H1 (cell line): ENCODE measurements around the gene DNAJC22. TPM values are rescaled to one million over a fixed set of nuclear protein-coding genes. Genes with fewer than 3 reads are reported as not detected.
A peak's percentile ranks its signal among the peaks of the same experiment; 100 is the strongest.

Experiments
- CTCF ChIA-PET: fragments of 300-600 bp; sonication (Branson Sonifier 250); formaldehyde crosslinking; loops from one replicate; lab custom pipeline; 2021; ENCODE audit not compliant: partially characterized antibody; lab: Charles Lee
- POLR2A ChIA-PET: fragments of 300-600 bp; sonication (Branson Sonifier 250); formaldehyde crosslinking; loops from one replicate; lab custom pipeline; 2021; ENCODE audit warnings: inconsistent platforms; ENCODE audit not compliant: partially characterized antibody; lab: Charles Lee
- DNase-seq, 2 experiments: peaks; one replicate each; pipeline versions ENCODE4 v3.0.0 to v3.0.0-alpha.2; 2010 to 2022; ENCODE audit warnings: low spot score in 2 of 2, low read depth in 1 of 2, mixed read lengths in 1 of 2
- FAIRE-seq: peaks from 2 replicates; lab custom pipeline; 2011; peaks lifted over from hg19 to GRCh38; lab: Jason Lieb, UNC
- H2AFZ ChIP-seq: 2 replicates; pipeline ENCODE4 v1.8.1; 2012; ENCODE audit warnings: low read length, inconsistent platforms
- H2AK5ac ChIP-seq: 2 replicates; pipeline ENCODE4 v1.6.1; 2013; ENCODE audit warnings: low read depth, low read length
- H2BK120ac ChIP-seq: replicated peaks from 2 replicates; pipeline ENCODE3; 2013; ENCODE audit warnings: low read depth, low read length, inconsistent platforms
- H2BK12ac ChIP-seq: 2 replicates; pipeline ENCODE4 v1.6.1; 2013; ENCODE audit warnings: low read depth, low read length
- H2BK15ac ChIP-seq: 2 replicates; pipeline ENCODE4 v1.6.1; 2013; ENCODE audit warnings: low read length
- H2BK20ac ChIP-seq: 2 replicates; pipeline ENCODE4 v1.6.1; 2013; ENCODE audit warnings: low read length
- H2BK5ac ChIP-seq: 2 replicates; pipeline ENCODE4 v1.6.1; 2013; ENCODE audit warnings: low read depth, low read length
- H3K14ac ChIP-seq: 2 replicates; pipeline ENCODE4 v1.6.1; 2013; ENCODE audit warnings: inconsistent platforms; ENCODE audit not compliant: insufficient read length
- H3K18ac ChIP-seq: 2 replicates; pipeline ENCODE4 v1.6.1; 2013; ENCODE audit warnings: low read length; ENCODE audit errors: extremely low read depth
- H3K23ac ChIP-seq: 2 replicates; pipeline ENCODE4 v1.6.1; 2013; ENCODE audit warnings: inconsistent platforms; ENCODE audit not compliant: insufficient read length
- H3K23me2 ChIP-seq: 2 replicates; pipeline ENCODE4 v1.6.1; 2013; ENCODE audit warnings: low read depth, low read length
- H3K27ac ChIP-seq: 2 replicates; pipeline ENCODE4 v1.6.1; 2011; ENCODE audit warnings: low read depth, low read length, inconsistent platforms
- H3K27me3 ChIP-seq, 4 experiments: replicated peaks in 1 of 4; 1 replicate in 1 of 4; 2 replicates in 3 of 4; pipeline versions ENCODE4 v1.6.1 to v1.8.1; 2011 to 2013; ENCODE audit warnings: low read length in 3 of 4, mild to moderate bottlenecking in 3 of 4, inconsistent platforms in 2 of 4, mixed read lengths in 2 of 4, moderate library complexity in 1 of 4; ENCODE audit not compliant: control insufficient read depth in 3 of 4, insufficient read depth in 3 of 4; ENCODE audit errors: extremely low read depth in 1 of 4
- H3K36me3 ChIP-seq, 4 experiments: 2 replicates each; pipeline versions ENCODE4 v1.6.1 to v1.8.1; 2011 to 2013; ENCODE audit warnings: mild to moderate bottlenecking in 4 of 4, low read length in 3 of 4, moderate library complexity in 2 of 4, control low read depth in 1 of 4, inconsistent platforms in 1 of 4; ENCODE audit not compliant: insufficient read depth in 4 of 4, control insufficient read depth in 2 of 4
- H3K4ac ChIP-seq: replicated peaks from 2 replicates; pipeline ENCODE3; 2013; ENCODE audit warnings: low read length, low read depth, mixed read lengths, inconsistent platforms; ENCODE audit not compliant: insufficient read length
- H3K4me1 ChIP-seq, 4 experiments: replicated peaks in 1 of 4; 1 replicate in 1 of 4; 2 replicates in 3 of 4; pipeline versions ENCODE4 v1.6.1 to v1.8.1; 2011 to 2013; ENCODE audit warnings: low read length in 3 of 4, inconsistent platforms in 2 of 4, mixed read lengths in 1 of 4; ENCODE audit not compliant: insufficient read depth in 4 of 4, control insufficient read depth in 3 of 4
- H3K4me2 ChIP-seq, 2 experiments: 2 replicates each; pipeline versions ENCODE4 v1.6.1 to v1.8.1; 2011 to 2013; ENCODE audit warnings: low read depth in 2 of 2, low read length in 2 of 2, control low read depth in 1 of 2, inconsistent platforms in 1 of 2, mild to moderate bottlenecking in 1 of 2; ENCODE audit not compliant: insufficient read depth in 1 of 2
- H3K4me3 ChIP-seq, 4 experiments: fragments of 200-600, 300-600 bp in 1 of 4; sonication (generic), shearing (Covaris generic), sonication (Bioruptor Twin) in 1 of 4; 2 replicates each; pipeline versions ENCODE4 v1.5.1 to v1.8.1; 2011 to 2016; ENCODE audit warnings: low read length in 4 of 4, low read depth in 3 of 4, control low read depth in 2 of 4, inconsistent platforms in 2 of 4, mild to moderate bottlenecking in 2 of 4, mixed read lengths in 1 of 4, moderate library complexity in 1 of 4; ENCODE audit not compliant: insufficient read depth in 2 of 4; ENCODE audit errors: extremely low read depth in 1 of 4
- H3K56ac ChIP-seq: replicated peaks from 2 replicates; pipeline ENCODE3; 2013; ENCODE audit warnings: low read depth, mild to moderate bottlenecking, mixed read lengths, low read length, inconsistent platforms; ENCODE audit not compliant: insufficient read length
- H3K79me1 ChIP-seq: 2 replicates; pipeline ENCODE4 v1.6.1; 2013; ENCODE audit warnings: low read depth, low read length, control low read depth
- H3K79me2 ChIP-seq, 2 experiments: 2 replicates each; pipeline versions ENCODE4 v1.6.1 to v1.8.1; 2012 to 2013; ENCODE audit warnings: low read length in 2 of 2, mild to moderate bottlenecking in 2 of 2, inconsistent platforms in 1 of 2; ENCODE audit not compliant: insufficient read depth in 2 of 2, control insufficient read depth in 1 of 2
- H3K9ac ChIP-seq, 4 experiments: replicated peaks in 1 of 4; 1 replicate in 1 of 4; 2 replicates in 3 of 4; pipeline versions ENCODE4 v1.6.1 to v1.8.1; 2011 to 2013; ENCODE audit warnings: low read depth in 3 of 4, low read length in 3 of 4, control low read depth in 2 of 4, mild to moderate bottlenecking in 2 of 4, moderate library complexity in 2 of 4, inconsistent platforms in 1 of 4; ENCODE audit errors: extremely low read depth in 1 of 4
- H3K9me3 ChIP-seq, 2 experiments: 2 replicates each; pipeline versions ENCODE4 v1.6.1 to v1.8.1; 2012 to 2013; ENCODE audit warnings: mild to moderate bottlenecking in 2 of 2, moderate library complexity in 2 of 2, control low read depth in 1 of 2, inconsistent platforms in 1 of 2, low read depth in 1 of 2, low read length in 1 of 2, mixed read lengths in 1 of 2; ENCODE audit not compliant: insufficient read depth in 2 of 2
- H4K20me1 ChIP-seq, 2 experiments: replicated peaks in 1 of 2; 2 replicates each; pipeline versions ENCODE3 to v1.8.1; 2011 to 2013; ENCODE audit warnings: inconsistent platforms in 2 of 2, low read length in 2 of 2, mild to moderate bottlenecking in 1 of 2; ENCODE audit not compliant: insufficient read depth in 2 of 2, control insufficient read depth in 1 of 2
- H4K5ac ChIP-seq: 2 replicates; pipeline ENCODE4 v1.6.1; 2013; ENCODE audit warnings: low read length, low read depth, mixed read lengths, inconsistent platforms; ENCODE audit not compliant: insufficient read length
- H4K8ac ChIP-seq: 2 replicates; pipeline ENCODE4 v1.8.0; 2013; ENCODE audit warnings: mild to moderate bottlenecking, moderate library complexity, low read length, inconsistent platforms; ENCODE audit not compliant: insufficient read depth; ENCODE audit errors: extremely low read depth
- H4K91ac ChIP-seq: replicated peaks from 2 replicates; pipeline ENCODE3; 2013; ENCODE audit warnings: low read length, mixed read lengths, inconsistent platforms; ENCODE audit not compliant: insufficient read length
- CREB1 ChIP-seq: IDR thresholded peaks from 2 replicates; pipeline ENCODE4 v1.6.1; 2012; ENCODE audit warnings: inconsistent platforms
- EGR1 ChIP-seq: IDR thresholded peaks from 2 replicates; pipeline ENCODE4 v1.6.1; 2011; ENCODE audit warnings: low read depth, low read length, borderline replicate concordance
- EZH2 ChIP-seq: fragments of 200-600 bp; sonication (generic); IDR thresholded peaks from 2 replicates; pipeline ENCODE4 v1.7.1; 2012; ENCODE audit warnings: low read depth, mild to moderate bottlenecking, moderate library complexity, low read length, inconsistent platforms; ENCODE audit not compliant: severe bottlenecking
- GTF2F1 ChIP-seq: IDR thresholded peaks from 2 replicates; pipeline ENCODE4 v1.6.1; 2012; ENCODE audit warnings: low read depth, low read length, improper control_type of control experiment, borderline replicate concordance
- MAFK ChIP-seq: IDR thresholded peaks from 2 replicates; pipeline ENCODE4 v1.6.1; 2012; ENCODE audit warnings: low read depth, mild to moderate bottlenecking, improper control_type of control experiment, low read length
- NANOG ChIP-seq: IDR thresholded peaks from 2 replicates; pipeline ENCODE4 v1.6.1; 2011; ENCODE audit warnings: low read length, low read depth, mild to moderate bottlenecking, inconsistent platforms; ENCODE audit not compliant: insufficient read depth, poor library complexity, severe bottlenecking
- SIN3A ChIP-seq, 2 experiments: IDR thresholded peaks in 1 of 2; conservative IDR thresholded peaks in 1 of 2; 2 replicates each; pipeline ENCODE4 v1.6.1; 2011 to 2012; ENCODE audit warnings: low read length in 2 of 2, improper control_type of control experiment in 1 of 2, low read depth in 1 of 2, mild to moderate bottlenecking in 1 of 2
- SIRT6 ChIP-seq: IDR thresholded peaks from one replicate; pipeline ENCODE4 v1.7.1; 2012; ENCODE audit warnings: low read length, inconsistent platforms
- SP1 ChIP-seq: IDR thresholded peaks from 2 replicates; pipeline ENCODE4 v1.6.1; 2011; ENCODE audit warnings: low read depth, low read length
- WGBS, 2 experiments: shearing (Covaris generic) in 1 of 2; methylation state at CpG; one replicate each; pipeline versions ENCODE4 v1.1.6 to v1.1.7; 2013 to 2015; ENCODE audit warnings: low lambda C conversion rate in 2 of 2, mixed read lengths in 2 of 2, inconsistent platforms in 1 of 2, low coverage in 1 of 2, missing lambda C conversion rate in 1 of 2; ENCODE audit not compliant: insufficient replicate concordance in 2 of 2, insufficient coverage in 1 of 2, insufficient read length in 1 of 2; ENCODE audit errors: extremely low coverage in 1 of 2, missing lambda C conversion rate in 1 of 2; 5-methylcytosine and 5-hydroxymethylcytosine counted together
- polyA plus RNA-seq, 7 experiments: library from polyadenylated mRNA; depleted of rRNA in 3 of 7; stranded (reverse) in 5 of 7; unstranded in 2 of 7; fragments of >200 nt in 5 of 7; fragments of 200-250 nt in 2 of 7; gene quantifications; 1 replicate in 5 of 7; 2 replicates in 1 of 7; 4 replicates in 1 of 7; pipeline versions ENCODE4 v1.2.1 to v1.2.3, GENCODE V29; 2011 to 2013; ENCODE audit warnings: missing spikeins in 2 of 7, mixed read lengths in 2 of 7
- total RNA-seq: library from RNA; stranded (reverse); fragmentation: NEBNext Ultra II Directional; extraction: Animal tissue kit (Norgen Biotek cat#: 25700); gene quantifications from 2 replicates; pipeline ENCODE4 v1.2.1, GENCODE V29; 2021
- TF ChIP-seq, protein P1 (sequence below): IDR thresholded peaks from 2 replicates; pipeline ENCODE4 v1.6.1; 2012; ENCODE audit warnings: inconsistent platforms

DNAJC22 gene
- total and polyA plus RNA-seq, 2 of the 8 experiments (the other 6 are each of a cell fraction or from before 2014, with no cell fraction given), result 0.20 to 0.39 TPM

- Histone ChIP-seq H3K23me2 (peaks cover 7% of the 10 kb centered on the region; the same call in 1 of the 2 replicates), H3K14ac (no peak overlapping the region), H3K56ac (no peak overlapping the region), H3K36me3 (peaks cover 5 to 24% (median 13%) of the 10 kb centered on the region in 4 experiments; a peak in 7 of 8 replicates), H4K91ac (no peak overlapping the region), H2BK120ac (no peak overlapping the region), H3K27me3 (peaks cover 44 to 63% (median 55%) of the 10 kb centered on the region in 4 experiments), H3K4me1 (peaks cover 0 to 9% (median 4%) of the 10 kb centered on the region in 4 experiments; a peak in 6 of 7 replicates), H2BK12ac (no peak overlapping the region), H2BK15ac (no peak overlapping the region), H3K9me3 (peaks cover 0 to 6% of the 10 kb centered on the region in 2 experiments; a peak in 1 of 4 replicates), H2BK5ac (no peak overlapping the region), H3K23ac (no peak overlapping the region), H3K4me3 (peak overlapping the region; percentile 9 to 51 (median 22); a peak in 4 of 8 replicates), H3K79me2 (no peaks in the 10 kb centered on the region), H3K18ac (no peak overlapping the region; the same call in 1 of the 2 replicates), H3K27ac (no peak overlapping the region), H2AK5ac (no peak overlapping the region), H4K5ac (no peak overlapping the region), H3K4ac (no peak overlapping the region), H2AFZ (no peak overlapping the region), H3K79me1 (no peaks in the 10 kb centered on the region), H2BK20ac (no peak overlapping the region), H3K9ac (no peak overlapping the region), H4K8ac (no peak overlapping the region), H4K20me1 (peaks cover 8 to 9% of the 10 kb centered on the region in 2 experiments), H3K4me2 (peak overlapping the region; percentile 62 to 85)
- FAIRE-seq, result no peak
- ChIA-PET CTCF (interaction anchor here (0.6 to 12.7 kb wide), 12 partner anchors 10 to 247 kb away, joined by 3 to 276 read pairs (median 18); partner anchors contain the start of genes DNAJC22, PRPH and TROAP), POLR2A (interaction anchor here (1.1 to 6.2 kb wide), 8 partner anchors 10 to 224 kb away, joined by 3 to 37 read pairs (median 6); partner anchors contain the start of gene TROAP)
- whole genome bisulfite sequencing, 2 experiments, result 56% methylated on average over 23 of the region's 40 CpGs; no CpG with 5 or more reads in 1 of the 2 experiments
- DNase-seq, result no peak
- TF ChIP-seq MAFK (no peak), EGR1 (no peak), GTF2F1 (no peak), CREB1 (peak; percentile 15; the same call in 1 of the 2 replicates), SIN3A (conservative IDR thresholded peaks at IDR 0.05 in 1 of 2, IDR thresholded peaks at IDR 0.05 in 1 of 2; ENCODE audit: low read depth in 1 of 2, low read length in 2 of 2) (no peak), NANOG (no peak), SIRT6 (no peak), SP1 (no peak), EZH2 (peak; percentile 63)
- TF ChIP-seq, protein P1, sequence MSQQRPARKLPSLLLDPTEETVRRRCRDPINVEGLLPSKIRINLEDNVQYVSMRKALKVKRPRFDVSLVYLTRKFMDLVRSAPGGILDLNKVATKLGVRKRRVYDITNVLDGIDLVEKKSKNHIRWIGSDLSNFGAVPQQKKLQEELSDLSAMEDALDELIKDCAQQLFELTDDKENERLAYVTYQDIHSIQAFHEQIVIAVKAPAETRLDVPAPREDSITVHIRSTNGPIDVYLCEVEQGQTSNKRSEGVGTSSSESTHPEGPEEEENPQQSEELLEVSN, result peak; percentile 58; the same call in 1 of the 2 replicates
Observed at GRCh38 chr12:49332891-49333371, 13.8 kb upstream of the DNAJC22 start.
